GM18508 (cell line): ENCODE measurements around the gene DENND2A.
A peak's percentile ranks its signal among the peaks of the same experiment; 100 is the strongest.
"Not testable (repeated sequence)": the region's sequence is repeated elsewhere in the genome, so short reads cannot be mapped to it uniquely, and the experiment has no call there.

Source experiments
- ATAC-seq: cut with Tn5 transposase; IDR thresholded peaks from one replicate; pipeline ENCODE4 v1.9.1; 2021; ENCODE audit warnings: moderate number of reproducible peaks; ENCODE audit not compliant: insufficient read depth, unreplicated experiment

Gene DENND2A

DNA sequence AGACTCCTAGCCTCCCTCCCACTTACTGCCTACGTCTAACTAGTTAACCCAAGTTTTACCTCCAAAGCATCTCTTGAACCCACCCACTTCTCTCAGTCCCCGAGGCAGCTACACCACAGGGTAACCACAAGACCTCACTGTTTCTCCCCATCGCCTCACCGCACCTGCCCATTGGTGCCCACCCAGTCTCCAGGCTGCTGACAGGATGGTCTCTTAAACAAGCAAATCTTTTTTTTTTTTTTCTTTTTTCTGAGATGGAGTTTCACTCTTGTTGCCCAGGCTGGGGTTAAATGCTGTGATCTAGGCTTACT lies 47.0 kb downstream of the DENND2A start:
- ATAC-seq = peak; percentile 60

DNA sequence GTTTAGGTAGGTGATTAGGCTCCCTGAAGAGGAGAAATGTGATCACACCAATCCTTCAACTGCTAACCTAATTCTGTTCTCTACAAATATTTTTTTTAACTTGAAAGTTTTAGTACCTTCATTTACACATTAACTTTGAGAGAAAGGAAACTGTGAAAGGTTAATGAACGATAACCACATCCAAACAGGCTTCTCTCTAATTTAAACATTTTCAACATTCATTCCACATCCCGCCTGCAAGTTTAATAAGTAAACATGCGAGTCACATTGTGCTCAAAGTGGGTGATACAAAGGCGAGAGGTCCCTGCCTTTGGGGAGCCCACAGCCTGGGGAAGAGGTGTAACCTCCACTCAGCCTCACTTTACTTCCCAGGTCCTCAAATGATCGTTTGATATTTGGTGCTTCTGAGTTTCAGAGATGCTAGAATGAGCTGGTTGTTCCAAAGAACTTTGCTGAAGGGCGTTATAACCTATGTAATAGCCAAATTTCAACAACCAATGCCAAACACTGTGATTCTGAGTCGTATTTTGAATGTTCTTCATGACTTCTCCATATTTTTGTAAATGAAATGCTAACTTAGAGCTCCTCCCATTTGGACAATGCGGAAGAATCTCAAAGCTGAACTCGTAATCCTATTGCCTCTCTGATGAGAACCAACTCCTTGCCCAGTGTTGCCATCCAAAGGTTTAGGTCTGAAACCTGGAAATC lies 47.5 kb downstream of the DENND2A start:
- peak; percentile 48 for ATAC-seq

DNA sequence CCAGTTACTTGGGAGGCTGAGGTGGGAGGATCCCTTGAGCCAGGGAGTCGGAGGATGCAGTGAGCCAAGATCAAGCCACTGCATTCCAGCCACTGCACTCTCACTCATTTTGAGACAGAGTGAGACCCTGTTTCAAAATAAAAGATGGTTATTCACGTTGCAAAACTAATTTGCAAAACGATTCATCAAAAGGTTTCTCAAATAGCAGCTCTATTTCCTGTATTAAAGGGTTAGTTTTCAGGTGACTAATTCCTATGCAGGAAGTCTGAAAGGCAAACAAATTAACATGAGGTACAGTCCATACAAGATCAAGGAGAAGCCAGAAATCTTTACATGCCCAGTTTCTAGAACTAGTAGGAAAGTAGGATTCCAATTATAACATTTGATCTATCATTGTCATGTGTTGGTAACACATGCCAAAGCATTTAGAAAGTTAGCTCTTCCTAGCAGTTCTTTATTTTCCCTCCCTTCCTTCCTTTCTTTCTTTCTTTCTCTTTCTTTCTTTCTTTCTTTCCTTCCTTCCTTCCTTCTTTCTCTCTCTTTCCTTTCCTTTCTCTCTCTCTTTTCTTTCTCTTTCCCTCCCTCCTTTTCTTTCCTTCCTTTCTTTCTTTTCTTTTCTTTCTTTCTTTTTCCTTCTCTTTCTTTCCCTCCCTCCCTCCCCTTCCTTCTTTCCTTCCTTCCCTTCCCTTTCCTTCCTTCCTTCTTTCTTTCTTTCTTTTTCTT lies 49.3 kb downstream of the DENND2A start:
- no peak for ATAC-seq

DNA sequence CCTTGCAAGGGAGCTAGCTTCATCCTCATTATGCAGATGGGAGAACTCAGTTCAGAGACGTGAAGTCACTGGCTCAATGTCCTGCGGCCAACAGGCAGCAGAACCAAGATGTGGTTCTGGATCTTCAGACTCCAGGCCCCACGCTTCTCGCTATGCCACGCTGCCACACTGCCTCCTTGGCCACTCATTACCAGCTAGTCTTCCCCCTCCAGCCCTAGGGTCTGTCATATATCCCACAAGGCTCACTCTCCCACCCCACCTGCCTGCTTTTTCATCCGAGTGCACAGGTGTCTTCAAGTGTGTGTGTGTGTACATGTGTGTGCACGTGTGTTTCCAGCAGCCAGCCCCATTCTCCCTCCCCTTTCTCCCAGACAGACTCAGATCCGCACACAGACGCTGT lies 53.4 kb downstream of the DENND2A start:
- ATAC-seq = no peak

DNA sequence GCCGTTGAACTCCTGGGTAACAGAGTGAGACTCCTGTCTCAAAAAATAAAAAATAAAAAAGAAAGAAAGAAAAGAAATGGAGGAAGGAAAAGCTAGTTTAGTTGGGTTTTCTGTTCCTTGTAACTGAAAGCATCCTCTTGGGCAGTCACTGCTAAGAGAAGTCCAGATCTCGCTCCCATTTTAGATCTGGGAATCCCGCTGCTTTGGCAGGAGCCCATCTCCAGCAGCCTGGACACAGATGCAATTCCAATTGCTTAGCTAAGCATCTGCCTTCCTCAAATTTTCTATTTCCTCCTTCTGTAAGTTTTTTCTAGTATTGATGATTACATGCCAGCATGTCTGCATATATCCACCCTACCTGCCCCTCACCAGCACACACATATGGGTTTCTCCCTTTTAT lies 54.1 kb downstream of the DENND2A start:
- no peak for ATAC-seq

DNA sequence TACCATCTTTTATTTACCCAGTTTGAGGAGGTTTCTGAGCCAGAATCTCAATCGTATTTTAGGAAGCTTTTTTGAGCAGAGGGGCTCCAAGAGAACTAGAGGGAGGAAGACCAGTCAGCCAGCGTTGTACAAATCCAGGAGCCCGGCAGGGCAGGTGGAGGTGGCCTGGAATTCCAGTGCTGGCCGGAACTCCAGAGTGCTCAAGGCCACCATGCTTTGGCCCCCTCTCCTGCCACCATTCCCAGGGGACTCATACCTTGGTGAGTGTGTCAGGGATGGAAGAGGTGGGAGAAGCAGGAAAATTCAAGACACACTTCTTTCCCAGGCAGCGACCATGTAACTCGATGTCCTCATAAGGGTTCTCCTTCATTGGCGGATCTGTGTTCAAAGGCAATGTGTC lies 55.3 kb downstream of the DENND2A start:
- ATAC-seq = no peak

DNA sequence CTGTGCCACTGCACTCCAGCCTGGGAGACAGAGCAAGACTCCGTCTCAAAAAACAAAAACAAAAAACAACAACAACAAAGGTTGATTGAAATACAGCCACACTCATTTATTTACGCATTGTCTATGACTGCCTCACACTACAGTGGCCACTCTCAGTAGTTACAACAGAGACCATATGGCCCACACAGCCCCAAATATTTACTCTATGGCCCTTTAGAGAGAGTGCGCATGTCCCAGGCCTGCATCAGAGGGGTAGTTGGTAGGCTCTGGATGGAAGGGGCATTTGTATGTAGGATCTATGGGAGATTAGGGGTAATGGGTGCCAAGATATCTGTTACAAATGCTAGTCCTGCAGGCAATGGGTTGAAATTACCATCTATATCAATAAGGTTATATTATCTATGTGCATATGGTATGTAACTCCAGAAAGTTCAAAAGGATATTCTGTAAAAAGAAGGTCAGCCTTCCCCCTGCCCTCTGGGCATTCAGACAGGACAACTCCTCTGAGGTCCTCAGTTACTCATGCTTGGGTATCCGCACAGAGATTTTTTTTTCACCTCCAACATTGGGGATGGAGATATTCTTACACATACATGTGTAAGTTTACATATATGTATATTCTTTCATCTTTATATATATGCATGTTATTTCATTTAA lies 56.3 kb downstream of the DENND2A start:
- no peak for ATAC-seq

DNA sequence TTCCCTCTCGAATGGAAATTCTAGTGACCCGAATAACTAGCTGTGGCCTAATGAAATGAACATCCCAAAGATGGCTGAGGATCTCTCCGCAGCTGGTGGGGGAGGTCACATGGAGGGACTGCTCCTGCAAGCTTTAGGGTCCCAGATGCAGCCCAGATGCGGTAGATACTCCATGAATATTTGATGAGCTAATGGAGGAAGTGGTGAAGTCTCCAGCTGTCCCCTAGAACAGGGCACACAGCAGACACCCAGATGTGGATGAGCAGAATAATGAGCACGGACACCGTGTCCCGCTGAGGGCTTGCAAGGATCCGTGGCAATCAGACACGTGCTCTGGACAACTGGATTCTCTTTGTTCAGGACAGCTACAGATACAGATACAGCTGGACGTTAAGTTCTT lies 59.2 kb downstream of the DENND2A start:
- ATAC-seq = no peak

DNA sequence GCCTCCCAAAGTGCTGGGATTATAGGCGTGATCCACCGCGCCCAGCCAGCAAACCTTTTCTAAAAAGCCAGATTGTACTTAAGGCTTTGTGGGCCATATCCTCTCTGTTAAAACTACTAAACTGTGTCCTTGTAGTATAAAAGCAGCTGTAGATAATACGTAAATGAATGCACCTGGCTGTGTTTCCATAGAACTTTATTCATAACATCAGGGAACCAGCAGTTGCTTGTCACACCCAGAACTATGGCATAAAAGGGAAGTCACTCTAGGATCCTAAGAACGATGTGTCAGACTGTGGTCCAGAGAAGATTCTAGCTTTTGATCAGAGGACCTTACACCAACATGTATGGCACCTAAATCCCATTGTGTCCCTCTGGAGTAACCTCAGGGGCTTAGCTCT lies 63.0 kb downstream of the DENND2A start:
- ATAC-seq = no peak

DNA sequence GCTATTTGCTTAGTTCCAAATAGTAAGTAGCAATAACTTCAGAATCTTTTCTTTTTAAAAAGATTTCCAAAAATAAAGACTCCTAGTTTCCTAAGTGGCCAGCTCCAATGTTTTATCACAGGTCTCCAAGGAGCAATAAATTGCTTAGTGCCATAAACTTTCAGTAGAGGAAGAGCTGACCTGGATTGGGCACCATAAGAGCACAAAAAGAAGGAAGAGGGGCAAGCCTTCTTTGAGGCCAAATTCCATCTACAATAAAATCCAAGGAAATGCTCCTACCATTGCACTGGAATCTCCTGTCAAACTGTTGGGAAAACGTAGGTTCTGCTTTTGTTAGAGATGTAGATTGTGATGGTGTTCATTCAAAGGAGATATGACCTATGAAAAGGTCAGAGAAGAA lies 64.0 kb downstream of the DENND2A start:
- ATAC-seq = no peak

DNA sequence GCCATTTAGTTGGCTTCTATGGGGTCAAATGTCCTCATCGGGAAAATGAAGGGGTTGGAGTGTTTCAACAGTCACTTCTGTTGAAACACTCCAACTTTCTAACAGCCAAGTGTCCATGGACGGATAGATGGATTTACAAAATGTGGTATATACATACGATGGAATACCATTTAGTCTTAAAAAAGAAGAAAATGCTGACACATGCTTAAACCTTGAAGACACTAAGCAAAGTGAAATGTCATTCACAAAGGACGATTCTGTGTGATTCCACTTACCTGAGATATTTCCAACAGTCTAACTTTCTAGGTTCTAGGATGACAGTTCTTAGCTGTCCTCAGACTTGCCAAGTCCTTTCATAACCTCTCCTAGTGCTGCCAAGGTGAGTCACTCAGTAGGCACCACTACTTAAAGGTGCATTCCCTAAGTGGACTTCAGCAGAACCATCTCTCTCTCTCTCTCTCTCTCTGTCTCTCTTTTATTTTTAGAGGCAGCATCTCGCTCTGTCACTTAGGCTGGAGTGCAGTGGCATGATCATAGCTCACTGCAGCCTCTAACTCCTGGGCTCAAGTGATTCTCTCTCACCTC lies 69.0 kb downstream of the DENND2A start:
- no peak for ATAC-seq

DNA sequence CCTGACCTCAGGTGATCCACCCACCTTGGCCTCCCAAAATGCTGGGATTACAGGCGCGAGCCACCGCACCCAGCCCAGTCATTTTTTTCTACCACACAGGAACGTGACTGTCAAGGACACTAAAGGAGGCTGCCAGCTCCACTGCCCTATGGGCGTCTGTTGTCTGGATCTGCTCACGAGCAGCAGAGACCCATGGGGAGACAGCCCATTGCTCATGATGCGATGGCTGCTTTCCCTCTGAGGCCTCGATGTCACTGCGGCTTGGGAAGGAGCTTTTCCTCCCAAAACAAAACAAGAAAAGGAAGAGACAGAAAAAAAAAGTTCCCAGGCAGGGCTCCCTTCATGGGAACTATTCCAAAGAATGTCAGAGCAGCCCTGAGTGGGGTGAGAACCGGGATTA lies 70.5 kb downstream of the DENND2A start:
- ATAC-seq = no peak

DNA sequence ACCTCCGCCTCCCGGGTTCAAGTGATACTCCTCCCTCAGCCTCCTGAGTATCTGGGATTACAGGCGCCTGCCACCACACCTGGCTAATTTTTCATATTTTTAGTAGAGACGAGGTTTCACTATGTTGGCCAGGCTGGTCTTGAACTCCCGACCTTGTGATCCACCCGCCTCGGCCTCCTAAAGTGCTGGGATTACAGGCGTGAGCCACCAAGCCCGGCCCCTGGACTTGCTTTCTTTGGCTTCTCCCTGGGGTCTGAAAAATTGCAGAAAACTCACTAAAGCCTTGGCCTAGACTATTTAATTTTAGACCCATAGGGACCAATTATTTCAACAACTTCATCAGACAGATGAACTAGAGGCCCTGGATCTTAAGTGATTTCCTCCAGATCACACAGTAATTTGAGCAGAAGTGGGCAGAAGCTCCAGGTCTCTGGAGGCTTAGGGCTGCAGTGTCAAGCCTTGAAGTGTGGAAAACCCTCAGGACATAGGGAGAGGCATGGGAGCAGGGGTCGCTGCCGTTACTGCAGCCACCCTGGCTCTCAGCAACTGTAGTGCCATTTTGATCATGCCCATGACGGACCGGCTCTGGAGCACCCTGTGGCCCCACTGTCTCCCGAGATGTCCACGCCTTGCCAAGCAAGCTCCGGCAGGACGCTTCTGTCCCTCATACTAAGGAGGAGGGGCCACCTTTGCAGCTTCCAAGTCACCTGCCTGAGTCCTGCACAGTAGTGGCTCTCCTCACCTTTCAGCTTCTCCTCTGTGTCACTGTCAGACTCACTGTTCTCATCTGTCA lies 72.4 kb downstream of the DENND2A start:
- ATAC-seq = no peak

DNA sequence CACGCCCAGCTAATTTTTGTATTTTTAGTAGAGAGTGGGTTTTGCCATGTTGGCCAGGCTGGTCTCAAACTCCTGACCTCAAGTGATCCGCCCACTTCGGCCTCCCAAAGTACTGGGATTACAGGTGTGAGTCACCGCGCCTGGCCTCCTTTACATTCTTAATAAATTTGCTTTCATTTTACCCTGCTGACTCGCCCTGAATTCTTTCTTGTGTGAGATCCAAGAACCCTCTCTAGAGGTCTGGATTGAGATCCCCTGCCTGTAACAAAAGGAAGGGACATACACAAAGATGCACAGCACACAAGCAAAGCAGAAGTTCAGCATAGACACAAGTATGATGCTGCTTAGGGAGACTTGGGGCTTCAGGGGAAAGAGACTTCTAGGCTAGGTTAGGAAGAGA lies 74.4 kb downstream of the DENND2A start:
- not testable (repeated sequence) for ATAC-seq

DNA sequence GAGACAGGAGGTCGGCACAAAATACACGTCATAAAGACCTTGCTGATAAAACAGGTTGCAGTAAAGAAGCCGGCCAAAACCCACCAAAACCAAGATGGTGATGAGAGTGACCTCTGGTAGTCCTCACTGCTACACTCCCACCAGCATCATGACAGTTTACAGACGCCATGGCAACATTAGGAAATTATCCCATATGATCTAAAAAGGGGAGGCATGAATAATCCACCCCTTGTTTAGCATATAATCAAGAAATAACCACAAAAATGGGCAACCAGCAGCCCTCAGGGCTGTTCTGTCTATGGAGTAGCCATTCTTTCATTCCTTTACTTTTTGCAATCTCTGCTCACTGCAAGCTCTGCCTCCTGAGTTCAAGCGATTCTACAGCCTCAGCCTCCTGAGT lies 74.9 kb downstream of the DENND2A start:
- ATAC-seq = not testable (repeated sequence)

DNA sequence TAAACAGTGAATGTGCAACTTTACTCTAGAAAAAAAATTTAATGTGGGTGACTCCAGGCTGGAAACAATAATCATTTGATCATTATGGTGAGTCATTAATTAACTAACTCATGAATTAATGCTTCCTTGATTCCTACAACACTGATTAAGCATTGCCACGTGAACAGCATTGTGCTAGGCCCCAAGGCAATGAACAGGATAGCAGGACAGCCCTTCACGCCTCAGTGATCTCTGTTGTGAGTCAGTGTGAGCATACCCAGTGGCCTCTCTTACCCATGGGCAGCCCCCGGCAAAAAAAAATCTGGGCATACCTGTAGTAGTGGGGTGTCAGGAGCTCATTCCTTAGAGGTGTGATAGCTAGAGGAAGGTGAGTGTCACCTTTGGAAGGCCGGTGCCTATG lies 76.0 kb downstream of the DENND2A start:
- no peak for ATAC-seq

DNA sequence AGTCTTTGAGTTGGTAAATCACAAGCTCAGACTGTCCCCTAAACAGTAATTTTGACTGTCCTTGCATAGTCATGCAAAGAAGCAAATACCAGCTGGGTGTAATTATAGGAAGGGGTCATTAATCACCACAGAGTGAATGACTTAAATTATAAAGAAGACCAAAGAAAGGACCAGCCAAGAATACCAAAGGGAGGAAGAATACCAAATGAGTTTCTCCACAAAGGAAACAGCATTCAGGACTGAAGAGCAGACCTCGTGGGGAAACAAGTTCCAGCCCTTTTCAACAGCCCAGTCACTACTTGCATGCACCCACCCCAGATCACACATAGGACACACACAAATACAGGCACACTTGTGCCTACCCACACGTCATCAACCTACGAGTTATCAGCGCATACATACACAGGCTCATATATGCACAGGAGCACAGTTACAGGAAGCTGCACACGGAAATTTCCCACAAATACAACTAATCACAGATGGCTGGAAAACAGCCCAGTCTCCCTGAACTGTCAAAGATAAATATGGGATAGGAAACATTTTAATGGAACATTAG lies 77.6 kb downstream of the DENND2A start:
- ATAC-seq = no peak

DNA sequence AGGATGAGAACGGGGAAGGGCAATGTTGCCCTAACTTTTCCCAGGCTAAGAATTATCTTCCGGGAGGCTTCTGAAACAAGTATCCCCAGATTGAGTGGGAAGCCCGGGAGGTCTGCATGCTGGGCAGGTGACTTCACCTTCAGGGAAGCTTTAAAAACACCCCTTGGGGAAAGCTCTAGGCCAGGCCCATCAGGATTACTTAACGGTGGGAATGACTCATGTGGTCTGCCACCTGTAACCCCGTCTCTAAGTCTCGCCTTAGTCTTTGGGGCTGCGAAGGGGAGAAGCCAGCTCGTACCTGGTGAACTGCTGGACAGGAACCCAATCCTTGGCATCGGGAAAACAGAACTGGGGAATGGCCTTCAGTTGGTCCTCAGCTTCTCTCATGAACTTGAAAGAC lies 81.2 kb downstream of the DENND2A start:
- no peak for ATAC-seq

DNA sequence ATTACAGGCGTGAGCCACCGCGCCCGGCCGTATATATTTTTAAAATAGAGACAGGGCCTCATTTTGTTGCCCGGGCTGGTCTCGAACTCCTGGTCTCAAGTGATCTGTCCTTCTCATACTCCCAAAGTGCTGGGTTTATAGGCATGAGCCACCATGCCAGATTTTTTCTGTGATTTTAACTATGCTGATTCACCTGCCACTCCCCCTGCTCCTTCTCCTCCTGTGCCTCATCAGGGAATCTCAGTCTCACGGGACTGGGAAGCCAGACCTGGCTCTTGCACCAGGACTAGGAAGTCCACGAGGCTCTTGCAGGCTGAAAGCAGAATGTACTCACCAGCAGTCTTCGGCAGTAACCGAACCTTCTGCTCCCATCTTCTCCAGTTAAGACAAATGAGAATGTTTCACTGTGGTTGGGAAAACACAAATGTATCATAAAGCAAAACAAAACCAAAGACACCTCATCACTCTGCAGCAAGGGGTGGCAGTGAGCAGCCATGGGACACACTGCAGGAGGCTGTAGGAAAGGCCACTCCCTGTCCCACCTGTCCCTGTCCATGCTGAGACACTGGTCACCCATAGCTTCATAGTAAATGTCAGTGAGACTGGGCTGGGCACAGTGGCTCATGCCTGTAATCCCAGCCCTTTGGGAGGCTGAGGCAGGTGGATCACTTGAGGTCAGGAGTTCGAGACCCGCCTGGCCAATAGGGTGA lies 82.6 kb downstream of the DENND2A start:
- ATAC-seq = no peak

DNA sequence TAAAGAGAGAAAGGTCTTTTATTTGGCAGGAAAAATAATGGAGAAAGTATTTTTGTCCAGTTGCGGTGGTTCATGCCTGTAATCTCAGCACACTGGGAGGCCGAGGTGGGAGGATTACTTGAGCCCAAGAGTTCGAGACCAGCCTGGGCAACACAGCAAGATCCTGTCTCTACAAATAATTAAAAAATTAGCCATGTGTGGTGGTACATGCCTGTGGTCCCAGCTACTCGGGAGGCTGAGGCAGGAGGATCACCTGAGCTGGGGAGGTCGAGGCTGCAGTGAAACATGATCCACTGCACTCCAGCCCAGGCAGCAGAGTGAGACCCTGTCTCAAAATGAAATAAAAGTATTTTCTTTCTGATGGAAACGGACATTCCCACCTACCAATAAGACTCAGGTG lies 83.5 kb downstream of the DENND2A start:
- ATAC-seq = no peak
